Activated naive CD8-positive, alpha-beta T cell treated with anti-CD3 and anti-CD28 coated beads, Interleukin-2, amount 10 ng/mL, durations not matched to agents 7 days and 5 days (primary cell): Measurements from ENCODE around the gene FGF12. TPM values are rescaled to one million over a fixed set of nuclear protein-coding genes. Genes with fewer than 3 reads are reported as not detected.

Experiments
- ATAC-seq: fragments of 150-1000 bp; cut with Tn5 transposase; one replicate; pipeline ENCODE4 v1.10.0; 2021; ENCODE audit warnings: low read depth, moderate library complexity
- POLR2A ChIA-PET: fragments of 350-600 bp; sonication (Branson Sonifier 250); formaldehyde crosslinking; loops from one replicate; lab custom pipeline; 2021; ENCODE audit warnings: antibody characterized with exemption; lab: Charles Lee
- DNase-seq: peaks from one replicate; pipeline ENCODE4 v3.0.0; 2021
- H3K27ac Mint-ChIP-seq: one replicate; pipeline ENCODE4 v1.8.0; 2022; ENCODE audit warnings: mild to moderate bottlenecking, mixed read lengths
- H3K27me3 Mint-ChIP-seq: one replicate; pipeline ENCODE4 v1.8.0; 2022; ENCODE audit warnings: mild to moderate bottlenecking, moderate library complexity, mixed read lengths
- H3K36me3 Mint-ChIP-seq: one replicate; pipeline ENCODE4 v1.8.0; 2021; ENCODE audit warnings: mild to moderate bottlenecking, mixed read lengths
- H3K4me1 Mint-ChIP-seq: one replicate; pipeline ENCODE4 v1.8.0; 2021; ENCODE audit warnings: mixed read lengths
- H3K4me3 Mint-ChIP-seq: one replicate; pipeline ENCODE4 v1.8.0; 2022; ENCODE audit warnings: mild to moderate bottlenecking, moderate library complexity, mixed read lengths
- H3K9me3 Mint-ChIP-seq: one replicate; pipeline ENCODE4 v1.8.0; 2021; ENCODE audit warnings: mixed read lengths
- total RNA-seq, 2 experiments: library from RNA; stranded (reverse); gene quantifications; one replicate each; pipeline ENCODE4 v1.2.3, GENCODE V29; 2021

FGF12 gene
- total RNA-seq, 2 experiments from 2014 or later = not detected

GRCh38 chr3:192489579-192489978 is 237.8 kb downstream of the FGF12 start:
- H3K27ac Mint-ChIP-seq = no peak overlapping the region
- H3K4me1 Mint-ChIP-seq = no peaks in the 10 kb centered on the region
- DNase-seq (no peak), ATAC-seq (no peak)
- H3K36me3 Mint-ChIP-seq = no peaks in the 10 kb centered on the region
- POLR2A ChIA-PET = no interaction called here
- H3K27me3 Mint-ChIP-seq = no peaks in the 10 kb centered on the region
- H3K9me3 Mint-ChIP-seq = no peaks in the 10 kb centered on the region
- H3K4me3 Mint-ChIP-seq = no peak overlapping the region

GRCh38 chr3:192487033-192487432 is 240.3 kb downstream of the FGF12 start:
- DNase-seq (no peak), ATAC-seq (no peak)
- Mint-ChIP-seq H3K36me3 (no peaks in the 10 kb centered on the region), H3K4me3 (no peak overlapping the region), H3K27me3 (peaks cover 2% of the 10 kb centered on the region), H3K9me3 (no peaks in the 10 kb centered on the region), H3K4me1 (no peaks in the 10 kb centered on the region), H3K27ac (no peak overlapping the region)
- POLR2A ChIA-PET = no interaction called here

GRCh38 chr3:192482809-192483208 is 244.5 kb downstream of the FGF12 start:
- H3K36me3 Mint-ChIP-seq = no peaks in the 10 kb centered on the region
- POLR2A ChIA-PET = no interaction called here
- H3K27me3 Mint-ChIP-seq = peaks cover 8% of the 10 kb centered on the region
- no peaks in the 10 kb centered on the region for H3K9me3 Mint-ChIP-seq
- H3K4me3 Mint-ChIP-seq = no peak overlapping the region
- no peaks in the 10 kb centered on the region for H3K4me1 Mint-ChIP-seq
- H3K27ac Mint-ChIP-seq = no peak overlapping the region
- DNase-seq (no peak), ATAC-seq (no peak)

GRCh38 chr3:192482391-192482790 is 244.9 kb downstream of the FGF12 start:
- no peaks in the 10 kb centered on the region for H3K4me1 Mint-ChIP-seq
- H3K9me3 Mint-ChIP-seq = no peaks in the 10 kb centered on the region
- no peaks in the 10 kb centered on the region for H3K36me3 Mint-ChIP-seq

GRCh38 chr3:192481638-192482037 is 245.7 kb downstream of the FGF12 start:
- no peaks in the 10 kb centered on the region for H3K4me1 Mint-ChIP-seq
- POLR2A ChIA-PET = no interaction called here
- H3K9me3 Mint-ChIP-seq = no peaks in the 10 kb centered on the region
- no peaks in the 10 kb centered on the region for H3K36me3 Mint-ChIP-seq
- peaks cover 8% of the 10 kb centered on the region for H3K27me3 Mint-ChIP-seq
- H3K4me3 Mint-ChIP-seq = no peak overlapping the region
- no peak for ATAC-seq
- no peak overlapping the region for H3K27ac Mint-ChIP-seq
- no peak for DNase-seq

More at GRCh38 chr3:192482391-192482790, 244.9 kb downstream of the FGF12 start:
- POLR2A ChIA-PET = no interaction called here
- DNase-seq (no peak), ATAC-seq (no peak)
- Mint-ChIP-seq H3K4me3 (no peak overlapping the region), H3K27ac (no peak overlapping the region), H3K27me3 (peaks cover 8% of the 10 kb centered on the region)

GRCh38 chr3:192467230-192468140 is 259.9 kb downstream of the FGF12 start:
- no peak for DNase-seq
- ATAC-seq = no peak
- H3K27me3 Mint-ChIP-seq = peaks cover 13% of the 10 kb centered on the region
- no peaks in the 10 kb centered on the region for H3K9me3 Mint-ChIP-seq
- no peak overlapping the region for H3K4me3 Mint-ChIP-seq
- H3K36me3 Mint-ChIP-seq = no peaks in the 10 kb centered on the region
- H3K27ac Mint-ChIP-seq = no peak overlapping the region
- H3K4me1 Mint-ChIP-seq = no peaks in the 10 kb centered on the region
- POLR2A ChIA-PET = no interaction called here

GRCh38 chr3:192449036-192449435 is 278.3 kb downstream of the FGF12 start:
- no peaks in the 10 kb centered on the region for H3K36me3 Mint-ChIP-seq
- POLR2A ChIA-PET = no interaction called here
- ATAC-seq = no peak
- H3K9me3 Mint-ChIP-seq = no peaks in the 10 kb centered on the region
- no peaks in the 10 kb centered on the region for H3K27me3 Mint-ChIP-seq
- no peak for DNase-seq
- H3K27ac Mint-ChIP-seq = no peak overlapping the region
- H3K4me3 Mint-ChIP-seq = no peak overlapping the region
- H3K4me1 Mint-ChIP-seq = no peaks in the 10 kb centered on the region

GRCh38 chr3:192445770-192446644 is 281.3 kb downstream of the FGF12 start:
- H3K36me3 Mint-ChIP-seq = no peaks in the 10 kb centered on the region
- DNase-seq = no peak
- POLR2A ChIA-PET = no interaction called here
- no peaks in the 10 kb centered on the region for H3K4me1 Mint-ChIP-seq
- no peak overlapping the region for H3K27ac Mint-ChIP-seq
- H3K27me3 Mint-ChIP-seq = no peaks in the 10 kb centered on the region
- ATAC-seq = no peak
- no peaks in the 10 kb centered on the region for H3K9me3 Mint-ChIP-seq
- no peak overlapping the region for H3K4me3 Mint-ChIP-seq

GRCh38 chr3:192444791-192445106 is 282.6 kb downstream of the FGF12 start:
- Mint-ChIP-seq H3K27me3 (no peaks in the 10 kb centered on the region), H3K36me3 (no peaks in the 10 kb centered on the region), H3K9me3 (no peaks in the 10 kb centered on the region), H3K4me3 (no peak overlapping the region), H3K4me1 (no peaks in the 10 kb centered on the region), H3K27ac (no peak overlapping the region)
- ATAC-seq (no peak), DNase-seq (no peak)
- POLR2A ChIA-PET = no interaction called here

GRCh38 chr3:192444096-192444790 is 283.1 kb downstream of the FGF12 start:
- H3K36me3 Mint-ChIP-seq = no peaks in the 10 kb centered on the region
- no peak overlapping the region for H3K27ac Mint-ChIP-seq
- H3K9me3 Mint-ChIP-seq = no peaks in the 10 kb centered on the region
- ATAC-seq (peak; percentile 52), DNase-seq (peak; percentile 74)
- no peaks in the 10 kb centered on the region for H3K4me1 Mint-ChIP-seq
- POLR2A ChIA-PET = no interaction called here
- H3K27me3 Mint-ChIP-seq = no peaks in the 10 kb centered on the region
- no peak overlapping the region for H3K4me3 Mint-ChIP-seq

- no peaks in the 10 kb centered on the region for H3K27me3 Mint-ChIP-seq
- ATAC-seq (no peak), DNase-seq (no peak)
- no peak overlapping the region for H3K4me3 Mint-ChIP-seq
- H3K36me3 Mint-ChIP-seq = no peaks in the 10 kb centered on the region
- POLR2A ChIA-PET = no interaction called here
- H3K27ac Mint-ChIP-seq = no peak overlapping the region
- H3K9me3 Mint-ChIP-seq = no peaks in the 10 kb centered on the region
- no peaks in the 10 kb centered on the region for H3K4me1 Mint-ChIP-seq
Measured at GRCh38 chr3:192435241-192435640, 292.1 kb downstream of the FGF12 start.

- DNase-seq (no peak), ATAC-seq (no peak)
- Mint-ChIP-seq H3K9me3 (no peaks in the 10 kb centered on the region), H3K27me3 (no peaks in the 10 kb centered on the region), H3K4me1 (no peaks in the 10 kb centered on the region), H3K36me3 (no peaks in the 10 kb centered on the region), H3K4me3 (no peak overlapping the region), H3K27ac (no peak overlapping the region)
- POLR2A ChIA-PET = no interaction called here
Measured at GRCh38 chr3:192434186-192434585, 293.2 kb downstream of the FGF12 start.

GRCh38 chr3:192433704-192434103 is 293.6 kb downstream of the FGF12 start:
- no peak for DNase-seq
- Mint-ChIP-seq H3K27ac (no peak overlapping the region), H3K36me3 (no peaks in the 10 kb centered on the region), H3K9me3 (no peaks in the 10 kb centered on the region), H3K4me1 (no peaks in the 10 kb centered on the region), H3K27me3 (no peaks in the 10 kb centered on the region), H3K4me3 (no peak overlapping the region)
- ATAC-seq = no peak
- POLR2A ChIA-PET = no interaction called here
